Measurements from ENCODE around the gene ESR2. TPM values are rescaled to one million over a fixed set of nuclear protein-coding genes. Genes with fewer than 3 reads are reported as not detected.
"Not testable (repeated sequence)": the region's sequence is repeated elsewhere in the genome, so short reads cannot be mapped to it uniquely, and the experiment has no call there.

The ESR2 gene
- total RNA-seq, 2 experiments from 2014 or later, result not detected

- CTCF ChIA-PET, result interaction anchor here (1.1 kb wide), 1 partner anchor 47 kb away, joined by 3 read pairs; no protein-coding TSS in a partner anchor
Observed at GRCh38 chr14:64125270-64125669, 168.9 kb downstream of the ESR2 start.

DNA sequence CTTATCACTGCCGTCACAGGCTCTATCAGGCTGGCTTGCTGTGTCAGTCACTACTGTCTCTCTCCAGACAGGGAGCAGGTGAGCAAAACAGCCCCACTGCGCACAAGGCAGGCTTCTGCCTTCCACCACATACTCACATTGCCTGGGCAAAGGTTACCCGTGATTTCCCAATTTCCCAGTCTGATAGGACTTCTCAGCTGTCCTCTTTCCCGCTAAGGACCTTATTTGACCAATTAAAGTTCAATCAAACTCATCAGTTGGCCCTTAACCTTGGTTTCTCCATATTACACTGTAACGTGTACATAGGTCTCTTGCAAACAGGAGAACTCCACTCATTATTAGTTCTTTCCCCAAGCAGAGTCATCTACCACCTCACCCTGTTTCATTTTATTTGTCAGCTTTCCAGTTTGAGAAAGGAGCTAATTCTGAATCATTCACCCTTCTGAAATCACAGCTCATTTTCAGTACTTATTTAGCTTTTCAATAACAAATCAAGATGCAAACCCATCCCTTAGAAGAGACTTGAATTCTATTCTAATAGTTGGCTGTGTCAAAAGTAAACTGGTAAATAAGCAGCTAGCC, 170.8 kb downstream of the ESR2 start:
- Mint-ChIP-seq H3K4me3 (no peak overlapping the region), H3K9me3 (no peaks in the 10 kb centered on the region), H3K4me1 (no peaks in the 10 kb centered on the region), H3K27me3 (no peaks in the 10 kb centered on the region), H3K27ac (no peak overlapping the region), H3K36me3 (ENCODE audit: low read depth) (peaks cover 61% of the 10 kb centered on the region)
- ChIA-PET POLR2A (no interaction called here), CTCF (interaction anchor here (0.6 to 1.2 kb wide), 3 partner anchors 10 to 93 kb away, joined by 3 to 5 read pairs (median 4); no protein-coding TSS in a partner anchor)
- no peak for DNase-seq

More at GRCh38 chr14:64125270-64125669, 168.9 kb downstream of the ESR2 start:
- peaks cover 60% of the 10 kb centered on the region for H3K36me3 Mint-ChIP-seq (ENCODE audit: low read depth)
- H3K27ac Mint-ChIP-seq, result no peak overlapping the region
- no peaks in the 10 kb centered on the region for H3K27me3 Mint-ChIP-seq
- DNase-seq, result no peak
- H3K9me3 Mint-ChIP-seq, result no peaks in the 10 kb centered on the region
- no peaks in the 10 kb centered on the region for H3K4me1 Mint-ChIP-seq
- no peak overlapping the region for H3K4me3 Mint-ChIP-seq
- POLR2A ChIA-PET, result no interaction called here

DNA sequence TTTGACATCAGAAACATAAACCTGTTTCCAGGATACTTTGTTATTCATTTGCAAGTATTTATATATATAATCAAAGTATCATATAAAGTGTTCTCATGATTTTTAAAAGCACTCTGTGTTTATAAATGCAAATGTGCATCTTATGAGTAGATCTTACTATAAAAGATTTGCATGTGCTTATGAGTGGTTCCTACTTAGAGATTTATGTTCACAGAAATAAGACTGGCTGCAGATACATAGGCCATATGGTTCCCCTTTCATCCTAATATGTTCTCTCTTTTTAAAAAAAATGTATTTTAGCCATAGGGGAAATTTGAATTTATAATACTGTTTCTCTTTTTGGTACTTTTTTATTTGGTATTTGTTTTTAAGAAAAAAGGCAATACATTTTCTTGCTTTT, 174.2 kb downstream of the ESR2 start:
- POLR2A ChIA-PET, result no interaction called here
- Mint-ChIP-seq H3K4me1 (no peaks in the 10 kb centered on the region), H3K9me3 (no peaks in the 10 kb centered on the region), H3K27ac (no peak overlapping the region), H3K36me3 (ENCODE audit: low read depth) (peaks cover 46% of the 10 kb centered on the region), H3K27me3 (no peaks in the 10 kb centered on the region), H3K4me3 (no peak overlapping the region)
- CTCF ChIA-PET, result no interaction called here
- DNase-seq, result no peak

- DNase-seq, result no peak
- CTCF ChIA-PET, result no interaction called here
- no peak overlapping the region for H3K27ac Mint-ChIP-seq
- H3K36me3 Mint-ChIP-seq (ENCODE audit: low read depth), result peaks cover 48% of the 10 kb centered on the region
- no peak overlapping the region for H3K4me3 Mint-ChIP-seq
- no peaks in the 10 kb centered on the region for H3K27me3 Mint-ChIP-seq
- POLR2A ChIA-PET, result no interaction called here
- H3K9me3 Mint-ChIP-seq, result no peaks in the 10 kb centered on the region
- H3K4me1 Mint-ChIP-seq, result no peaks in the 10 kb centered on the region
Observed at GRCh38 chr14:64119500-64119899, 174.7 kb downstream of the ESR2 start.

GRCh38 chr14:64118892-64119291, 175.3 kb downstream of the ESR2 start:
- H3K4me3 Mint-ChIP-seq, result no peak overlapping the region
- ChIA-PET CTCF (interaction anchor here (0.7 kb wide), 1 partner anchor 19 kb away, joined by 3 read pairs; no protein-coding TSS in a partner anchor), POLR2A (no interaction called here)
- peaks cover 52% of the 10 kb centered on the region for H3K36me3 Mint-ChIP-seq (ENCODE audit: low read depth)
- DNase-seq, result no peak
- no peaks in the 10 kb centered on the region for H3K27me3 Mint-ChIP-seq
- no peaks in the 10 kb centered on the region for H3K9me3 Mint-ChIP-seq
- H3K4me1 Mint-ChIP-seq, result no peaks in the 10 kb centered on the region
- H3K27ac Mint-ChIP-seq, result no peak overlapping the region

DNA sequence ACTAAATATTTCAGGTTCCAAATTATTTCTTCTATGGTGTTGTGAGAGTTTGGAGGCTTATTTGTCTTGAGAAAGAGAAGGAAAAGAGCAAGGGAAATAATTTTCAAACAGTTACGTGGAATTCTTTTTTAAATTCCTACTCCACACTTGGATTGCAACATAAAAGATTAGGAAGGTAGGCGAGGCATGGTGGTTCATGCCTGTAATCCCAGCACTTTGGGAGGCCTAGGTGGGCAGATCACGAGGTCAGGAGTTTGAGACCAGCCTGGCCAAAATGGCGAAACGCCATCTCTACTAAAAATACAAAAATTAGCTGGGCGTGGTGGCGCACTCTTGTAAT, 175.8 kb downstream of the ESR2 start:
- DNase-seq, H3K4me1 Mint-ChIP-seq, H3K27me3 Mint-ChIP-seq, H3K4me3 Mint-ChIP-seq, H3K27ac Mint-ChIP-seq, H3K9me3 Mint-ChIP-seq, POLR2A ChIA-PET: not testable (repeated sequence)
- H3K36me3 Mint-ChIP-seq (ENCODE audit: low read depth), result peaks cover 53% of the 10 kb centered on the region
- CTCF ChIA-PET, result interaction anchor here (0.7 kb wide), 1 partner anchor 19 kb away, joined by 3 read pairs; no protein-coding TSS in a partner anchor

- Mint-ChIP-seq H3K27me3 (no peaks in the 10 kb centered on the region), H3K4me3 (no peak overlapping the region), H3K9me3 (no peaks in the 10 kb centered on the region), H3K4me1 (no peaks in the 10 kb centered on the region), H3K36me3 (ENCODE audit: low read depth) (peaks cover 53% of the 10 kb centered on the region), H3K27ac (no peak overlapping the region)
- ChIA-PET POLR2A (no interaction called here), CTCF (interaction anchor here (0.7 kb wide), 1 partner anchor 20 kb away, joined by 3 read pairs; no protein-coding TSS in a partner anchor)
- no peak for DNase-seq
Observed at GRCh38 chr14:64117671-64118402, 176.3 kb downstream of the ESR2 start.

DNA sequence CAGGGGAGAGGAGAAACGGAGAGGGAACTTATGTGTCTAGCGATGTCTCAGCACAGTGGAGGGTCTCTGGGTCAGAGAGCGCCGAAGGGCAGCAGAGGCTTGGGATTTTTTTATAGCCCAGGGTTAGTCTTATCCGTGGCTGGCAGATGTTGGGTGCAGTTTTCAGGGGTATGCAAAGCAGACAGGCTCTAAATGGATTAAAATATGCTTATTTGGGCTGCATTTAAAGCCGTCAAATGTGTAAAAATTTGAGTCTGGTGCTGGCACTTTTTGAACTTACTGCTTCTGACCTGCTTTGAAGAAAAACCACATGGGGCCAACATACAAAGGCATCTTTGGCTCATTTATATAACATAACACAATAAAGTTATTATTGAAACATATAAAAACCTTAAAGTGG, 178.8 kb downstream of the ESR2 start:
- Mint-ChIP-seq H3K9me3 (no peaks in the 10 kb centered on the region), H3K36me3 (ENCODE audit: low read depth) (peaks cover 48% of the 10 kb centered on the region), H3K27me3 (no peaks in the 10 kb centered on the region), H3K4me1 (no peaks in the 10 kb centered on the region), H3K27ac (no peak overlapping the region), H3K4me3 (no peak overlapping the region)
- DNase-seq, result no peak
- ChIA-PET CTCF (interaction anchor here (0.6 to 1.2 kb wide), 2 partner anchors 31 to 558 kb away, joined by 3 to 4 read pairs; no protein-coding TSS in a partner anchor), POLR2A (no interaction called here)

- H3K36me3 Mint-ChIP-seq (ENCODE audit: low read depth), result peaks cover 48% of the 10 kb centered on the region
- ChIA-PET CTCF (interaction anchor here (1.2 kb wide), 1 partner anchor 31 kb away, joined by 3 read pairs; no protein-coding TSS in a partner anchor), POLR2A (no interaction called here)
- no peak overlapping the region for H3K27ac Mint-ChIP-seq
- no peaks in the 10 kb centered on the region for H3K9me3 Mint-ChIP-seq
- H3K27me3 Mint-ChIP-seq, result no peaks in the 10 kb centered on the region
- no peak overlapping the region for H3K4me3 Mint-ChIP-seq
- DNase-seq, result no peak
- no peaks in the 10 kb centered on the region for H3K4me1 Mint-ChIP-seq
Observed at GRCh38 chr14:64114796-64115195, 179.4 kb downstream of the ESR2 start.

DNA sequence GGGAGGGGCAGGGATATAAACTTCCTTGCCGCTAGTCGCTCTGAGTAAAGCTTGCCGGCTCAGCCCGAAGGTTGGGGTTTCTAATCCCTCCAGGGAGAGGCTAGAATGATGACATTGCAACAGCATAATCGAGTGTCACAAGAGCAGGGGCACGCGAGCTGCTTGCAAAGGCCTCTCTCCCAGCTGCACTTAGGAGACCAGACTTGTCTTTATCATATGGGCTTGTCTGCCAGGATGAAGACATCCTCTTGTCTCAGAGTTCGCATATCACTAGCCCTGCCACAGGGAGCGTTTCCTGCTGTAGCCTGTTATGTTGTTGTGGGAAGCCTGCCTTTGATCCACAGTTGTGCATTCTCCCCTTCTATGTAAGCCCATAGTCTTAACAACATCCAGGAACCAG, 180.0 kb downstream of the ESR2 start:
- H3K27ac Mint-ChIP-seq, result no peak overlapping the region
- H3K4me3 Mint-ChIP-seq, result no peak overlapping the region
- DNase-seq, result no peak
- peaks cover 43% of the 10 kb centered on the region for H3K36me3 Mint-ChIP-seq (ENCODE audit: low read depth)
- no peaks in the 10 kb centered on the region for H3K27me3 Mint-ChIP-seq
- ChIA-PET POLR2A (no interaction called here), CTCF (interaction anchor here (1.0 kb wide), 1 partner anchor 10 kb away, joined by 4 read pairs; no protein-coding TSS in a partner anchor)
- no peaks in the 10 kb centered on the region for H3K9me3 Mint-ChIP-seq
- H3K4me1 Mint-ChIP-seq, result no peaks in the 10 kb centered on the region

- H3K27me3 Mint-ChIP-seq, result no peaks in the 10 kb centered on the region
- H3K9me3 Mint-ChIP-seq, result no peaks in the 10 kb centered on the region
- no peaks in the 10 kb centered on the region for H3K4me1 Mint-ChIP-seq
- no peak overlapping the region for H3K27ac Mint-ChIP-seq
- H3K36me3 Mint-ChIP-seq (ENCODE audit: low read depth), result peaks cover 43% of the 10 kb centered on the region
- ChIA-PET CTCF (interaction anchor here (1.0 kb wide), 1 partner anchor 11 kb away, joined by 4 read pairs; no protein-coding TSS in a partner anchor), POLR2A (no interaction called here)
- DNase-seq, result no peak
- H3K4me3 Mint-ChIP-seq, result no peak overlapping the region
Observed at GRCh38 chr14:64112867-64113678, 181.1 kb downstream of the ESR2 start.

DNA sequence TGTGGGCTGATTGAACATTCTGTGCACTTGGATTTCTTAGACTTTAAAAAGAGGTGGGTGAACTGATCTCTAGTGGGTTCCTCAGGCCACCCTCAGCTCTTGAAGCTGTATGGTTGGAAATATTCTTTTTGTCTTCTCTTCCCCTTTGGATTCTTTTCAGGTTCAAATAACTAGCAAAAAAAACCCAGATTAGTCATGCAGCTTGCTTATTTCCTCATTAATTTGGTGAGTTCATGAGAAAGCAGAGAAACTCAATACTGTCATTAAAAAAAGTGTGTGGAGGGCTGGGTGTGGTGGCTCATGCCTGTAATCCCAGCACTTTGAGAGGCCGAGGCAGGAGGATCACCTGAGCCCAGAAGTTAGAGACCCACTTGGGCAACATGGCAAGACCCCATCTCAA, 183.4 kb downstream of the ESR2 start:
- DNase-seq, result no peak
- H3K27me3 Mint-ChIP-seq, result no peaks in the 10 kb centered on the region
- no peaks in the 10 kb centered on the region for H3K9me3 Mint-ChIP-seq
- POLR2A ChIA-PET, result no interaction called here
- no peaks in the 10 kb centered on the region for H3K4me1 Mint-ChIP-seq
- H3K4me3 Mint-ChIP-seq, result no peak overlapping the region
- CTCF ChIA-PET, result no interaction called here
- H3K36me3 Mint-ChIP-seq (ENCODE audit: low read depth), result peaks cover 45% of the 10 kb centered on the region
- H3K27ac Mint-ChIP-seq, result peak overlapping the region; percentile 6

All from activated CD4-positive, alpha-beta T cell treated with anti-CD3 and anti-CD28 coated beads, Interleukin-2, amount 10 ng/mL, durations not matched to agents 7 days and 5 days (primary cell).